Stimulated activated CD4-positive, alpha-beta T cell treated with anti-CD3 and anti-CD28 coated beads, TNF-alpha, amount 100 ng/mL, for 4 hours (primary cell): Measurements from ENCODE around the gene SRPK2.

Experiments used
- DNase-seq, 3 experiments: peaks; one replicate each; pipeline ENCODE4 v3.0.0-alpha.2; 2020; ENCODE audit warnings: low read depth in 3 of 3

The SRPK2 gene

DNA sequence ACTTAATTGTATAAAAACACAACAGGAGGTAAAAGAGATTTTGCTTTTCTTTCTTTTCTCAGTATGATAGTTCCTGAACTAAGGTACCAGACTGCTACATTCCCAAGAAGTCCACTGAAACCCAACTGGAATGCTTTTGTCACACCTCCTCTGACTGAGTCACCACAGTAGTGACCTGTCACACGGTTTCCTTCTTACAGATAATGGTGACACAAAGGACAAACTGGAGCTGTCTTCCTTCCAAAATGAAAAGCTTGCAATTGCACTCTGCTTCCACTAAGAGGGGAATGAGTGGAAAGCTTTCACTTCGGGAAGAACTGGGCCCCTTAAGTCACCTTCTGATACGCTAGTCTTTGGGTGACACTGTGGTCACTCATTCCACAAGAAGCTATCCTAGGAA lies 252.5 kb downstream of the SRPK2 start:
- no peak for DNase-seq

GRCh38 chr7:105133986-105134655 lies 254.6 kb downstream of the SRPK2 start:
- no peak for DNase-seq

DNA sequence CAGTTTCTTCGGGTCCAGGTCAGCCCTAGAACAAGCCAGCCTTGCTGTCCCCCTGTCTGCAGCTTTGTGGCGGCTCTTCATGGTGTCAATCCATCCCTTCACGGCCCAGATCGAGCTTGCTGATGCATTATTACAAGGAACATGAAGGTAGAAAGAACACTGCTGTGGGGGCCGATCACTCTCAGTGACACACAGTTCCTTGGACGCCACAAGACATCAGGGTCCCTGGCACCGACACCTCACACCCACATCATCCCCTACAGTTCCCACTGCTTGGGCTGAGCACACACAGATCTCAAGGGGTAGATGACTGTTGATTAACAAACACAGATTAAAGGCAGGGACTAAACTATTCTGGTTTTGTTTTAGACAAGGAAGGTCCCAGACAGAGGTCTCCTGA lies 255.4 kb downstream of the SRPK2 start:
- no peak for DNase-seq

DNA sequence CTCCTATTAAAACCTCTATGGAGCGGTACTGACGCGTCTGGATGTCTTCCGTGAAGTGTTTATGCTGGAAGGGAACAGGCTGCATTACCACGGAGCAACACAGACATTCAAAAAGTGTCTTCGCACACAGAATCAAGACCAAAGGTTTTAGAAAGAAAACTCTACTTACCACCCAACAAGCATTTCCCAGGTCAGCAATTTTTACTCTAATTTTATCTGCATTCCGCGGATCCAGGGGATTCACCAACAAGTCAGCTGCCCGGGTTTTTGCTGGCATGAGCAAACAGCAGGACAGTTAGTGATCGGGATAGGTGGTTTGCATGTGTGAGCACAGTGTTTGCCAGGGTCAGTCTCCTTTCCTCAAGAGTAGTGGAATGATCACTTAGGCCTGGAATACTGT lies 255.9 kb downstream of the SRPK2 start:
- DNase-seq, result no peak

DNA sequence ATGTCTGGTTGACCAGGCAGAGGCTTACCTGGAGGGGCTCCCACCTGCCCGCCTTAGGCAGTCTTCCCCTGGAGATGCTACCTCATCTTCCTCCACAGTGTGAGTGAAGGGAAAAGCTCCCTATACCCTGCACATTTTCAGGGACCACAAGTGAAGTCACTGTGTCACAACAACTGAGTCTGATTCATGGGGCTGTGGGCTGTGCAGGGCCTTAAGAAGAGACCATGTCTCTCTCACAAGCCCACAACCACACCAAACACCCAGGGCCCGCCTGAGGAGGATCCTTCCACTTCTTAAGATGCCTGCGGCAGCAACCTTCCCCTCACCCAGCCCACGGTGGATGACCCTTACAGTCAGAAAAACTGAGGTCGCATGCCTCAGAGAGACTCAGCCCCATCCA lies 256.4 kb downstream of the SRPK2 start:
- no peak for DNase-seq

GRCh38 chr7:105131890-105132289 lies 256.8 kb downstream of the SRPK2 start:
- no peak for DNase-seq

DNA sequence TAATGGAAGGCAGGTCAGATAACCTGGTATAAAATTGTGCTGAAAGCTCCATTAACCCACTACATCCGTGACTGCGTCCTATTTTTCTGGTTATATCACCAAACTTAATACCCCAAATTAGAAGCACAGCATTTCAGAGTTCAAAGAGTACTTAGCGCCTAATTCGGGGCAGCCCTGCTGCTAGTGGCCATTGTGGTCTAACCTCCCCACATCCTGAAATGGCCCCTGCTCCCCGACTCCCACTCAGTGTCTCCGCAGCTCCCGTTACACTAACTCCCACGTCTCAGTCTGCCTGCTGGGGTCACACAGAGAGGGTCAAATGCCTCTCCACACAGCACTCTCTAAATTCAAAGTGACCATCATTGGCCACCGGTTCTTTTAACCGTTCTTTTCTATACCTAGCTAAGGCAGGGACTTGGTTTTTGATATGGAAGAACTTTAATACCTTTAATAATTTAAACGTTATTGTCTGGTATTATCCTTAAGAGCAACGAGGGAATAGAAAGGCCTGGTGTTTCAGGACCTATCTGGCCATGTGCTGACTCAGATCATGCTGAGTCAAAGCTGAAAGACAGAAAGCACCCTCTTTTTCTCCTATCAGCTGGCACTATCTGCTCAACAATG lies 257.6 kb downstream of the SRPK2 start:
- no peak for DNase-seq

GRCh38 chr7:105130580-105130979 lies 258.1 kb downstream of the SRPK2 start:
- no peak for DNase-seq

GRCh38 chr7:105130048-105130447 lies 258.7 kb downstream of the SRPK2 start:
- DNase-seq, result no peak

DNA sequence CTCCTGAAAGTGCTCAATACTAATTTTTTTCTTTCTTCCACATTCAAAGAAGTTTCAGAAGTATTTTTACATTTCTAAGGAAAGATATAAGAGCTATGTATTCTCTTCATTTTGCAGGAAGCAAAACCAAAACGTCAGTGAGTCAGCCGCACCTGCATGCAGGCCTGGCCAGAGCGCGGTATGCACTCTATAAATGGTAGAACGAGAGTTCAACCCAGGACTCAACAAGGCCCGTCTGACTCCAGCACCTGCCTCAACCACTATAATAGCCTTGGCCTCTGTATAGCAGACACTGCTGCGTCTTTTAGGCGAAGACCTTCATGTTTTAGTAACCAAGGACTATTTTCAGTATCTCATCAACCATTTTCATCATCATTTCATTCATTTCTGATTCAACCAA lies 261.5 kb downstream of the SRPK2 start:
- no peak for DNase-seq

DNA sequence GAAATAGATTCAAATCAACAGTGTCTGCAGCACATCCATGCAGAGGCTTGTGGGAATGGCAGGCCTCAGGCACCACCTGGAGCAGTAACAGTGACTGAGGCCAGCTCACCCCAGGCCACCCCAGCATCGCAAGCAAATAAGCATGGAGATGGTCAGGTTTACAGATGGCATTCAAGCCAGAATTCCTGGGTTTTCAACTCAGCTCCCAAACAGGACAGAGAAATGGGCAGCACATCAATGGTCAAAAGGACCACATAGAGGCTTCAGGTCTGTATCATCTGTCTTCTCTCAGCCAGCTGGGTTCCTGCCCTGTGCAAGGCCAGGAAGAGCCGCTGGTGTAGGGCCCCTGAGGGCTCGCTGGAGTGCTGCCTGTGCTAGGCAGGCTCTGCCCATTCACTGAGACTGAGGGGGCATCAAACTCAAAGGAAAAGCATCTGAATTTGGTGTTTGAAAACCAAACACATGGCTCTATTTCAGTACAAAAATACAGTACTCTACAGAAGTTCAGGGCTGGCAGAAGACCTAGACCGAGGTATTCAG lies 262.2 kb downstream of the SRPK2 start:
- DNase-seq, result no peak

GRCh38 chr7:105125745-105126144 lies 263.0 kb downstream of the SRPK2 start:
- DNase-seq, result no peak

GRCh38 chr7:105122619-105123018 lies 266.1 kb downstream of the SRPK2 start:
- DNase-seq, result no peak

DNA sequence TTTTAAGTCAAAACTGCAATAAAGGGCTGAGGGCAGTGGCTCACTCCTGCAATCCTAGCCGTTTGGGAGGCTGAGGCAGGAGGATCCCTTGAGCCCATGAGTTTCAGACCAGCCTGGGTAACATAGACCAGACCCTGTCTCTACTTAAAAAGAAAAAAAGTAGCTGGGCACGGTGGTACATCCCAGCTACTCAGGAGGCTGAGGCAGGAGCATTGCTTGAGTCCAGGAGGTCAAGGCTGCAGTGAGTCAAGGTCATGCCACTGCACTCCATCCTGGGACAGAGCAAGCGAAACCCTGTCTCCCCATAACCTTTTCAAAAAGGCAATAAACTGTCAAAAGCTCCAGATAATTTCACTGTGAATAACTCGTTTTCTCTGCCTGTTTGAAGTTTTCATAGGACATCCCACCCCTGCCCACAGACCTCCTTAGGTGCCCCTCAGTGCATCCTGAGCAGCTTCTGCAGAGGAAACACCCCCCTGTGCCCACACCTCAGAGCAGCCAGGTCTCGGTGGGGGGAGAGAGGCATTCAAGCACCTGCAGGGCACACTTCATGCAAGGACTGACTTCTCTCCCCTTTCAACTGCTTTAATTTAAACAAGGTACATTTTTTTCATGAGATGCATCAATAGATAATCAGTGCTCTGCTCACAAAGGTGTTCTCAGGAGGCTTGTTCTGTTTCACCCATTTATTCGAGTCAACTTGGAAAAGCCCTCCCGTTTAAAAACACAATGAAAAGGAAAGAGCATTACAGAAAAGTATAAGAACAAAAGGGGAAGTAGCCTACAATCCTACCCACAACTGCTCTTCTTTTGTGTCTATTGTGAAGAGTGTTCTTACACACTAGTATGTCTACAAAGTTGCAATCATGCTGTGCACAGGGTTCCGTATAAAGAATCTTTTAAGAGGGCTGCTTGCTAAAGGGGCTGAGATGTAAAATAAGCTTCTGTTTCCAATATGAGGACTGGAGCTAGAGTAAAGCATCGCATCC lies 269.8 kb downstream of the SRPK2 start:
- no peak for DNase-seq

DNA sequence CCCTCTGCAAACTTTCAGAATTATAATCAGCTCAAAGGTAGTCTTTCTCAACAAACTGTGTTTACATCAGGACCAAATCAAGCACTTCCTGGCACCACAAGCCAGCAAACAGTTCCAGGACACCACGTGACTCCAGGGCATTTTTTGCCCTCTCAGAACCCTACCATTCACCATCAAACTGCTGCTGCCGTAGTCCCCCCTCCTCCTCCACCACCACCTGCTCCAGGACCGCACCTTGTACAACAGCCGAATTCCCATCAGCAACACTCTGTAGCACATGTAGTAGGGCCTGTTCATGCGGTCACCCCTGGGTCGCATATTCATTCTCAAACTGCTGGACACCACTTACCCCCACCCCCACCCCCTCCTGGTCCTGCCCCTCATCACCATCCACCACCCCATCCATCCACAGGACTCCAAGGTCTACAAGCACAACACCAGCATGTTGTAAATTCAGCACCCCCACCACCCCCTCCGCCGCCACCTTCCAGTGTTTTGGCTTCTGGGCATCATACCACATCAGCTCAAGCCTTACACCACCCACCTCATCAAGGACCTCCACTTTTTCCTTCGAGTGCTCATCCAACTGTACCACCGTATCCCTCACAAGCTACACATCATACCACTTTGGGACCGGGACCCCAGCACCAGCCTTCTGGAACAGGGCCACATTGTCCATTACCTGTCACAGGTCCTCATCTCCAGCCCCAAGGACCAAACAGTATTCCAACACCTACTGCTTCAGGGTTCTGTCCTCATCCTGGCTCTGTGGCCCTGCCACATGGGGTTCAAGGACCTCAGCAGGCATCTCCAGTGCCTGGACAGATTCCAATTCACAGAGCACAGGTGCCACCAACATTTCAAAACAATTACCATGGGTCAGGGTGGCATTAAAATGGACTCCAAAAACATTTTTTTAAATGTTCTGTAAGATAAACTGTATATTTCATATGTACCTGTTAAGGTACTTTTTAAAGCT lies 276.0 kb downstream of the SRPK2 start:
- DNase-seq, result no peak

DNA sequence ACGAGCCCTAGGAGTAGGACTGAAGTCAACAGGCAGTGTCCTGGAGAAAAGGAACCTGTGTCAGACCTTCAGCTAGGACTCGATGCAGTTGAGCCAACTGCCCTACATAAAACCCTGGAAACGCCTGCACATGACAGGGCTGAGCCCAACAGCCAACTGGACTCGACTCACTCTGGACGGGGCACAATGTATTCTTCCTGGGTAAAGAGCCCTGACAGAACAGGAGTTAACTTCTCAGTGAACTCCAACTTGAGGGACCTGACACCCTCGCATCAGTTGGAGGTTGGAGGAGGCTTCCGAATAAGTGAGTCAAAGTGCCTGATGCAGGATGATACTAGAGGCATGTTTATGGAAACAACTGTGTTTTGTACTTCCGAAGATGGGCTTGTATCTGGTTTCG lies 281.3 kb downstream of the SRPK2 start:
- DNase-seq, result no peak

DNA sequence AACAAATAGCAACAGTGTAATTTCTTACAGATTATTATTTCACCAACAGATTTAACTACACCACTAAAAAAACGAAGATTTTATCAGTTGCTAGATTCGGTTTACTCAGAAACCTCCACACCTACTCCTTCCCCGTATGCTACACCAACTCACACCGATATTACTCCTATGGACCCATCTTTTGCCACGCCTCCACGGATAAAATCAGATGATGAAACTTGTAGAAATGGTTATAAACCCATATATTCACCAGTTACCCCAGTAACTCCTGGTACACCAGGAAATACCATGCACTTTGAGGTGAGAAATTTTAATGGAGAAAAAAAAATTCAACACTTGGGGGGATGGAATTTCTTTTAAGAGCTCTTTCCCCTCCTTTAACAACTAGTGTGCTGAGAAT lies 282.2 kb downstream of the SRPK2 start:
- no peak for DNase-seq

DNA sequence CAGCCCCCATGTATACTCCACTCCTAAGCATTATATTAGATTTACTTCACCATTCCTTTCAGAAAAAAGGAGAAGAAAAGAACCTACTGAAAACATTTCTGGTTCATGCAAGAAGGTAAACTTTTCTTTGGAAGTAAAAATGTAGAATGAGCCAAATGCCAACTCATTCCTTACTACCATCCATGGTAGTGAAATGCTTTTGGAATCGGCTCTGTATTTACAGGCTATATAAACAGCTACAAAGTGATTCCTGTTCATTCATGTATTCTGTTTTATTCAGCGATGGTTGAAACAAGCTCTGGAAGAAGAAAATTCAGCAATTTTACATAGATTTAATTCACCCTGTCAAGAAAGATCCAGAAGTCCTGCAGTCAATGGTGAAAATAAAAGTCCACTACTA lies 283.1 kb downstream of the SRPK2 start:
- no peak for DNase-seq

DNA sequence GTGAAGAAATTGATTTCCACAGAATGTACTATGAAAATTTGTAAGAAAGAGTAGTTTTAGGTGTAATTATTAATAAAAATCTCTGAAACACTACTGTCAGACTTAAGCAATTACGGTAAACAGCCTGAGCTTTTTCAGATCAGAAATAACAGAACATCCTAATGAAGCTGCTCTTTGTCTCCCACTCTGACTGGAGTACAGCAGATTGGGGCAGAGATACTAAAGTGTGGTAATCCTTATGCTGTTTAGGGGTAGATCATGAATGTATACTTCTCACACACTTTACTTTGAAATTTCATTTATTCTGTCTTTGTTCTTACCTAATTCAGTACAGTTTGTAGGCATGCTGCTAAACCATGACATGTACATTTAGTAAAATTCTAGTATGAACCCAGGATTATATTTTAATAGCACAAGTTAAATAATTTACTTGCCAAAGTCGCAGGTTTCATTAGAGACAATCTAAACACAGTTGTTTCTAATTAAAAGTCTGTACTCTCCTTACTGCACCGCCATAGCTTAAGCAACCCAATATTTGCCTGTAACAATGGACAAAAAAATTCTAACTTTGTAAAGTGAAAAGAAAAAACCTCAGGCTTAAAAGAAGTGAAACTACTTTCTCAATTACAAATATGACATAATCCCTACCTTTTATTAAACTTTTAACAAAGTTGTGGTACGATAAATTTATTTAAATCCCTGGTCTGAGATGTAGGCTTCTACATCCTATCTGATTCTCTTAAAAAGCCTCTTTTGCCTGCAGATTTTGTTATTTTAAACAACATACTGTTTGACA lies 286.0 kb downstream of the SRPK2 start:
- DNase-seq, result no peak

GRCh38 chr7:105101864-105102263 lies 286.9 kb downstream of the SRPK2 start:
- no peak for DNase-seq
